NCI-H146 treated with DMSO at 0.1 percent for 48 hours (cell line): ENCODE data around the gene KLHL10.
"Not testable (repeated sequence)": the region's sequence is repeated elsewhere in the genome, so short reads cannot be mapped to it uniquely, and the experiment has no call there.

Experiments used
- DNase-seq: peaks from one replicate; lab custom pipeline; 2025; ENCODE audit not compliant: unreplicated experiment; lab: John Stamatoyannopoulos, UW

KLHL10 gene

DNA sequence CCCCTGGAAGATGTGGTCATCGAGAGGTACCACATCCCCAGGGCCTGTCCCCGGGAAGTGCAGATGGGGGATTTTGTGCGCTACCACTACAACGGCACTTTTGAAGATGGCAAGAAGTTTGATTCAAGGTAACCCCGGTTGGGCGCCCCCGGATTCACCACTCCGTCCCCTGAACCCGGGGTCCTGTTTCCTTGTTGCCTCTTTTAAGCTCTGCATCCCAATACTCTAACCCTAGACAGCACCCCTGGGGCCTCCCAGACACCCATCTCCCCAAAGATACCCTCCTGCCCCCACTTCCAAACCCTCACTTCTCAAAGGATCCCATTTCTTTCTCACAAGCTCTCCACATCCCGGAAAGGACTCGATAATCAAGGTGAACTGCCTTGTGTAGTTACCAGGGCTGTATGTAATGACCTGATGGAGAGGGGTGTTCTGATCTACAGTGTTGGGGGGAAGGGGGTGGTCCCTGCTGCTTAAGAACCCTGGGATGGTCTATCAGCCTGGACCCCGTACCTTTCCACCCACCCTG, 24.4 kb upstream of the KLHL10 start:
- DNase-seq: no peak

DNA sequence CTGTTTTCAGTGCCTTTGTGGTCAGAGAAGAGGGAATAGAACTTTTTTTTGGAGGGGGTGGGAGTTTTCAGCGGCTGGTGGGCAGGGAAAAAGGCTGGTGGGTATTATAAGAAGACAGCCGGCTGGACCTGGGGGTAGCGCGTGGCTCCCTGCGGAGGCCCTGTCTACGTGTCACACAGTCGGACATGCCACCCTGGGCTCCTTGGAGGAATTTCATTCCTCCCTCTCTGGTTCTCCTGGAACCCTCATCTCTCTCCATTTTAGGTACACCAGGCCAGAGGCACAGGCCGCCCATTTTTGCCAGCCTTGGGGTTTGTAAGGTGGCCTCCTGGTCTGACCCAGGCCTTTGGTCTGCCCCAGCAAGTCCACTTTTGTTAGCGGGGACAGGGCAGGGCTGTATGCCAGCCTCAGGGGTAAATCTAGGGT, 23.9 kb upstream of the KLHL10 start:
- DNase-seq: no peak

DNA sequence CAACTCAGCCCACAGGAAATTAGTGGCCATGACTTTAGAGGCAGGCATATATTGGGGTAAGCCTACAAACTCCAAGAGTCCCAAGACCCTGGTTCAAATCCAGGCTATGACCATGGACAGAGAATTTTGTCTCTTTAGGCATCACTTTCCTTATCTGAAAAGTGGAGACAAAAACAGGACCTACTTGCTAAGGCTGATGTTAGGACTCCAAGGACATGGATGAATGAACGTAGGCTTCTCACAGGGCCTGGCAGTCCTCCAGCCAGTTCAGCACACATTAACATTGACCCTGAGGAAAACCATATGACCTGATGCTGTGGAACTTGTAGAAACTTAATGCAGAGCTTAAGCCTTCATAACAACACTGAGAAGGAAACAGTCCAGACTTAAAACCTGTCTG, 23.4 kb upstream of the KLHL10 start:
- DNase-seq: no peak

DNA sequence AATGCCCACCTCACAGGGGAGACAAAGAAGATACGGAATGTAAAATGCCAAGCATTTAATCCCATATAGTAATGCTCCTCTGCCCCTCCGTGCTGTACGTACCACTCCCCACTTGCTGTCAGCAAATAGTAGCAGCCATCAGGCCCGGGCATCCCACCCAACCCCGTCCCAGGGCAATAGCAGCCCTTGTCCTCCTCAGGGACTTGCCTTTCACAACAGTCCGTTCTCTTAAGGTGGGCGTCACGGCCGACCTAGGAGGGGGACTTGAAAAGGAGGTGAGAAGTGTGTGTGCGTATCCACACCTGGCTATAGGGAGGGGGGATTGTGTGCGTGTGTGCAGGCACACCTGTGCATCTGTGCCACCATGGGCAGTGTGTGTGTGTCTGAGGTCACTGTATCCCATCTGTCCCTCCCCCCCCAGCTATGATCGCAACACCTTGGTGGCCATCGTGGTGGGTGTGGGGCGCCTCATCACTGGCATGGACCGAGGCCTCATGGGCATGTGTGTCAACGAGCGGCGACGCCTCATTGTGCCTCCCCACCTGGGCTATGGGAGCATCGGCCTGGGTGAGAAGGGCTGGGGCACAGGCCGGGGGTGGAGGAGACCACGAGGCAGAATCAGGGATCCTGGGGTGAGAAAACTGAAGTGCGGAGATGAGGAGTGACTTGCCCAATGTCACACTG, 20.8 kb upstream of the KLHL10 start:
- DNase-seq: no peak

DNA sequence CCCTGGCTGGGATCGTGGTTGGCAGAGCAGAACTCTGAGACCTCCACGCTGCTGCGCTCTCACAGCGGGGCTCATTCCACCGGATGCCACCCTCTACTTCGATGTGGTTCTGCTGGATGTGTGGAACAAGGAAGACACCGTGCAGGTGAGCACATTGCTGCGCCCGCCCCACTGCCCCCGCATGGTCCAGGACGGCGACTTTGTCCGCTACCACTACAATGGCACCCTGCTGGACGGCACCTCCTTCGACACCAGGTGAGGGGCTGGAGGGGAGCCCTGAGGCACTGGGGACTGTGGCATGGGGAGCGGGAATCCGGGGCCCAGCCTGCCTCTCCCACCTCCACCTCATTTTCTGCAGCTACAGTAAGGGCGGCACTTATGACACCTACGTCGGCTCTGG, 19.6 kb upstream of the KLHL10 start:
- DNase-seq: no peak

DNA sequence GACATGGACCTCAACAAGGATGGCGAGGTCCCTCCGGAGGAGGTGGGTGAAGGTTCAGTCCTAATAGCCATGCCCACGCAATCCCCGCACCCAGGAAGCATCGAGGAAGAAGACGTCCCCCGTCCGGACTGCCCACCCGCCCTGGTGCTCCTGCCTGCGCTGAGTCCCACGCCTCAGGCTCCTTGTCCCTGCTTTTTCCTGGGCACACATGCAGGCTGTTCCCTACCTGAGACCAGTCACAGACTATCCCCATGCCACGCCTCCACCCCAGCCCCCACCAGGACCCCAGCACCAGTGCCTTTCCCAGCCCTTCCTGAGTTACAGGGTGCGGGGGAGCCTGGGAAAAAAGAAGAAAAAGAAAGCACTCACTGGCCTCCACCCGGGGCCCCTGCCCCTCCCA, 15.8 kb upstream of the KLHL10 start:
- DNase-seq: no peak

DNA sequence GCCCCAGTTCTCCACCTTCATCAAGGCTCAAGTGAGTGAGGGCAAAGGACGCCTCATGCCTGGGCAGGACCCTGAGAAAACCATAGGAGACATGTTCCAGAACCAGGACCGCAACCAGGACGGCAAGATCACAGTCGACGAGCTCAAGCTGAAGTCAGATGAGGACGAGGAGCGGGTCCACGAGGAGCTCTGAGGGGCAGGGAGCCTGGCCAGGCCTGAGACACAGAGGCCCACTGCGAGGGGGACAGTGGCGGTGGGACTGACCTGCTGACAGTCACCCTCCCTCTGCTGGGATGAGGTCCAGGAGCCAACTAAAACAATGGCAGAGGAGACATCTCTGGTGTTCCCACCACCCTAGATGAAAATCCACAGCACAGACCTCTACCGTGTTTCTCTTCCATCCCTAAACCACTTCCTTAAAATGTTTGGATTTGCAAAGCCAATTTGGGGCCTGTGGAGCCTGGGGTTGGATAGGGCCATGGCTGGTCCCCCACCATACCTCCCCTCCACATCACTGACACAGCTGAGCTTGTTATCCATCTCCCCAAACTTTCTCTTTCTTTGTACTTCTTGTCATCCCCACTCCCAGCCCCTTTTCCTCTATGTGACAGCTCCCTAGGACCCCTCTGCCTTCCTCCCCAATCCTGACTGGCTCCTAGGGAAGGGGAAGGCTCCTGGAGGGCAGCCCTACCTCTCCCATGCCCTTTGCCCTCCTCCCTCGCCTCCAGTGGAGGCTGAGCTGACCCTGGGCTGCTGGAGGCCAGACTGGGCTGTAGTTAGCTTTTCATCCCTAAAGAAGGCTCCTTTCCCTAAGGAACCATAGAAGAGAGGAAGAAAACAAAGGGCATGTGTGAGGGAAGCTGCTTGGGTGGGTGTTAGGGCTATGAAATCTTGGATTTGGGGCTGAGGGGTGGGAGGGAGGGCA, 15.1 kb upstream of the KLHL10 start:
- no peak for DNase-seq

DNA sequence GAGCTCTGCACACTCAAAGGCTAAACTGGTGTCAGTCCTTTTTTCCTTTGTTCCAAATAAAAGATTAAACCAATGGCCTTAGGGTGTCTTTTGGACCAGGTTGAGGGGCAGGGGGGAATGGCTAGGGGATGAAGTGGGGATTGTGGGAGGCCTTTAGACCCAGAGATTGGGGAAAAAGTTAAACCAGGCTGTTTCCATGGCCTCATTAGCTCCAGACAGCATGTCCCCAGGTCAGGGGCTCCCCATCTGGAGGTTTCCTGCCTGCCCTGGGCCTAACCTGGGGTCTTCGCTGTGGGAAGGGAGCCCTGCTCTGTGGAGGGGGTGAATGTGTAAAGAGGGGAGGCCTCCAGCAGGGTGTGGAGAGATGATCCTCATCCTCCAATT, 14.5 kb upstream of the KLHL10 start:
- no peak for DNase-seq

DNA sequence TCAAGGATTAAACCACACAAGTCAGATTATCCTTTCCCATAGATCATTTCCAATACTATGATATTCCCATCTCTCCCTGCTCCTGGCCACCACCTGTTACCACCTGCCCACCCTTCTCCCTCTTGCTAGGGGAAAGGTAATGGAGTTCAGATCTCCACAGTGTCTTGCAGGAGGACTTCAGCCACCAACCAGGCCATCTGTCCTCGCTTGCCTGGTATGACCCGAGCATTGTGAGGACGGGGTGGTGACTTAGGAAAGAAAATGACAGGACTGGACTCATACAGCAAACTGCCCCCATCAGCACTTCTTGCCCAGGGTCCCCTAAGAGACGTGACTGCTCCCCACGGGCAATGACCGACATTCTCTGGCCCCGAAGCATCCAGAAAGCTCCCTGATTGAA, 14.0 kb upstream of the KLHL10 start:
- no peak for DNase-seq

DNA sequence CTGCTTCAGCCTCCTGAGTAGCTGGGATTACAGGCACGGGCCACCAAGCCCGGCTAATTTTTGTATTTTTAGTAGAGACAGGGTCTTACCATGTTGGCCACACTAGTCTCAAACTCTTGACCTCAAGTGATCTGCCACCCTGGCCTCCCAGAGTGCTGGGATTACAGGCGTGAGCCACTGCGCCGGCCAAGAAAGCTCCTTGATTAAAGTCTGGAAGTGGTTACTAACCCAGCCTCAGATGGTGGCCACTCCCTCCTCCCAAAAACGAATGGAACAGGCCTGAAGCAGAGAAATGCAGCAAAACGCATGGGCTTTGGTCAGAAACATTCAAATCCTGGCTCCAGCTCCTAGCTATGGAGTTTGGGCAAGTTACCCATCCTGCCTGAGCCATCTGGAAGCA, 13.5 kb upstream of the KLHL10 start:
- no peak for DNase-seq

DNA sequence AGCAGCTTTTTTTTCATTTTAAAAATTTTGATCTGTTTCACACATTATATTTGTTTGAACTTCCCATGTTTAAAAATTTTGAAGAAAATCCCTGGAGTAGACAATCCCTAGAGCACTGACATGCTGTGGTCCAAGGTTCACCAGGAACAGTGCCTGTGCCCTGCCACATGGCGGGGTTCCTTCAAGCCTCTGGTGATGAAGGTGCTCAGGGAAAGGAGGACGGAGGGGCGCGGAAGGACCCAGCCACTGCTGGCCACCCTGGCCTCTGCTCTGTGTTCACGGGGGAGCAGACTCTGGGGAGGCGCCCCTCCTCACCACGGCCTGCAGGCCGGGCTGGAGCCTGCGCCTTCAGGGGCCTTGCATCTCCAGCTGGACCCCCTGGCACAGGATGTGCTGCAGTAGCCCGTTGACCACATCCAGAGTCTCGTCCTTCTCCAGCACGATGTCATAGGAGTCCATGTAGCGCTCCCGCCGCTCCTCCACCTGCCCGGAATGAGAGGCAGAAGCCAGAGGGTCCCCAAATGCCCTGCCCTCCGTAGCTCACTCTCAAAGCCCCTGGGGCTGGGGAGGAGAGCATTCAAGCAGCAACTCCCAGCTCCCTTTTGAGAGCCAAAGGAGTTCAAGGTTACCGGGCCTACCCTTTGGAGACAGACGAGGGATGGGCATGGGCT, 12.3 kb upstream of the KLHL10 start:
- no peak for DNase-seq

DNA sequence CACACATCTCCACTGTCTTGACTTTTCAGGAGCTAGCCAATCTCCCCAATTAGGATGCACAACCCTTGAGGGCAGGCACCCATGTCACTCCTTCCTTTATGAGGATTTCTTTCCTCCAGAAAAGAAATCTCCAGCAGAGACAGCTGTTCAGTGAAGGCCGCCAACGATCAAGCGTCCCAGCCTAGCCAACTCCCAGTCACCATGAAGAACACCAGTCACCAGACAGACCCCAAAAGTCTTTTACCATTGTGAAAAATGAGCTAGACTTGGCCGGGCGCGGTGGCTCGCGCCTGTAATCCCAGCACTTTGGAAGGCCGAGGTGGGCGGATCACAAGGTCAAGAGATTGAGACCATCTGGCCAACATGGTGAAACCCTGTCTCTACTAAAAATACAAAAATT, 7.7 kb upstream of the KLHL10 start:
- not testable (repeated sequence) for DNase-seq

DNA sequence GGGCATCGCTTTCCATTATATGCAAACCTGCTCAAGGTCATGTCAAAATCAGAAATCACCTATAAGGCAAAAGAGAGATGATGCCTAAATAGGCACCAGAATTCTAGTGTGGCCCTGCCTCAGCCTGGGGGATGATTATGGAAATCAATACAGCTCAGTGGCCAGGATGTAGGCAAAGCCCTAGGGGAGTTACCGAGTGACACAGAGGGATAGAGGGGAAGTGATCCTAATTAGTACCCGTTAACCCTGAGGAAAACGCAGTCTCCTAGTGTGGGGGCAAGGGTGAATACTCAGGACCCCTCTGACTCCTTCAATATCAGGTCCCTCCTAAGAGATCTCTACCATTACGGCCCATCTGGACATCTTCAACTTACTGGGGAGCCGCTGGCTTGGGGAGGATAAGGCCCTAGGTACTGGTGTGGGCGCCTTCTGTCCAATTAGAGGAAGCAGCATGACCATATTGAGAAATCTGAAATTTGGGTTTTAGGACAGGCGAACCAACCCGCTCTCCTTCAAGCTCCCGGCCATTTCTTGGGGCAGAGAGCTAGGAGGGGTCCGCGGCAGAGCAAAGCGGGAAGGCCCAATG, 2.3 kb upstream of the KLHL10 start:
- DNase-seq: no peak

DNA sequence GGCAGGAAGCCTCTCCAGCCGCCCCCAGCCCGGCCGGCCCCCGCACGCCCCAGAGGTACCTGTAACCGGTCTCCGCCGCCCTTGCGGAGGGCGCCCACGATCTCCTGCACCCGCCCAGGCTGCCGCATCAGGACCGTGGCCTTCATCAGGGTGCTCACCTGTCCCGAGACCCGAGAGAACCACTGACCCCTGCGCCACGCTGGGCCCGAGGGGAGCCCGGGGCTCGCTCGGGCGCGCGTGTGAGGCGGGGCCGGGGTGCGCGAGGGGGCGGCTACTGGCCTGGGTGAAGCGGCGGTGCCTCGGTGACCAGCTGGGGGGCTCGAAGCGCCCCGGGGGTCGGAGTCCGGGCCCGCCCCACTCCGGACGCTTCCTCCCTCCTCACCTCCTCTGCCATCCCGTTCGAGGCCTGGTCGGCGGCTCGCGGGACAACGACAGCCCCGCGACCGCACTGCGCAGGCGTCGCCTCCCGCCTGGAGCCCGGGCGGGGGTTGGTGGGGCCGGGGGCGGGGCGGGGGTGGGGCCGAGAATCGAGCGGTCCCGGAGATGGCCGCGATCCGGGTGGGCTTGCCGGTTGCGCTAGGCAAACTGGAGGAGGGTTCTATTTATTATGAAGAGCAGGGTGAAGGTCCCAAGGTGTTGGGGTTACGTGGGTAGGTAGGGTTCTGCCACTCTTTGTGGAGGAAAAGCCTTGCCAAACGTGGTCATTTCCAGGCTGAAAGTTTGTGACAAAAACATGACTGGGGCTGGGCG, 1.6 kb upstream of the KLHL10 start, which contains the start of gene NT5C3B:
Gene NT5C3B, minus strand, starts transcription at position 433 of the 750 bp plus-strand sequence. Its CDS starts 39 bp downstream, at position 394.
- peak; percentile 3 for DNase-seq

DNA sequence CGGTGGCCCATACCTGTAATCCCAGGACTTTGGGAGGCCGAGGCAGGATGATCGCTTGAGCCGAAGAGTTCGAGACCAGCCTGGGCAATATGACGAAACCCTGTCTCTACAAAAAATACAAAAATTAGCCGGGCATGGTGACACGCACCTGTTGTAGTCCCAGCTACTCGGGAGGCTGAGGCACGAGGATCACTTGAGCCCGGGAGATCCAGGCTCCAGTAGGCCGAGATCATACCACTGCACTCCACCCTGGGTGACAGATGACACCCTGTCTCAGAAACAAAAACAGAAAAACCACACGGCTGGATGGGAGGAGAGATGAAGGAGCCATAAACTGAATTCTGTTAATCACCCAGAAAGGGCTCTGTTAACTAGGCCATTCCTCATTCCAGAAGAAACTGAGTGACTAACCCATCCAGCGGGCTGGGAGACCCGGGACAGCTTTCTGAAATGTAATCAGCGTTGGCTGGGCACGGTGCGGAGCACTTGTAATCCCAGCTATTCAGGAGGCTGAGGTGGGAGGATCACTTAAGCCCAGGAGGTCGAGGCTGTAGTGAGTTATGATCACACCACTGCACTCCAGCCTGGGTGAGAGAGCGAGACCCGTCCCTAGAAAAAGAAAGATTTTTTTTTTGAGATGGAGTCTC, 952 bp upstream of the KLHL10 start:
- DNase-seq: no peak

DNA sequence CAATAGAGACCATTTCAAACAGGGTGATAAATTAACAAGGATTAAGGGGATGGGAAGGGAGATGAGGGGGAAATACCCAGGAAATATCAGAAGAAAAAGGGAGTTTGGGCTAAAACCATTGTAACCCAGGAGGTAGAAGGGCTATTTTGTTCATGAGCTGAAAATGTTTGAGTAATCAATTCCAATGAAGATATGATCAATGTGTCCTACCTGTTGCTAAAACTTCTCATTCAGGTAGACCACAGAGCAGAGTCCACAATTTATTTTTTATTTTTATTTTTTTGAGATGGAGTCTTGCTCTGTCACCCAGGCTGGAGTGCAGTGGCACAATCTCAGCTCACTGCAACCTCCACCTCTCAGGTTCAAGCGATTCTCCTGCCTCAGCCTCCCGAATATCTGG, 1.8 kb downstream of the KLHL10 start:
- DNase-seq: not testable (repeated sequence)

DNA sequence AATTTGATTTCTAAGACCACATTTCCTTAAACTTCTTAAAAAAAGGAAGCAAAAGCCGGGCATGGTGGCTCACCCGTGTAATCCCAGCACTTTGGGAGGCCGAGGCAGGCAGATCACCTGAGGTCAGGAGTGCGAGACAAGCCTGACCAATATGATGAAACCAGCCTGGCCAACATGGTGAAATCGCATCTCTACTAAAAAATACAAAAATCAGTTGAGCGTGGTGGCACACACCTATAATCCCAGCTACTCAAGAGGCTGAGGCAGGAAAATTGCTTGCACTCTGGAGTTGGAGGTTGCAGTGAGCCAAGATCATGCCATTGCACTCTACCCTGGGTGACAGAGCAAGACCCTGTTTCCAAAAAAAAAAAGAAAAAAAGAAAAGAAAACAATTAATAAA, 3.2 kb downstream of the KLHL10 start:
- not testable (repeated sequence) for DNase-seq

DNA sequence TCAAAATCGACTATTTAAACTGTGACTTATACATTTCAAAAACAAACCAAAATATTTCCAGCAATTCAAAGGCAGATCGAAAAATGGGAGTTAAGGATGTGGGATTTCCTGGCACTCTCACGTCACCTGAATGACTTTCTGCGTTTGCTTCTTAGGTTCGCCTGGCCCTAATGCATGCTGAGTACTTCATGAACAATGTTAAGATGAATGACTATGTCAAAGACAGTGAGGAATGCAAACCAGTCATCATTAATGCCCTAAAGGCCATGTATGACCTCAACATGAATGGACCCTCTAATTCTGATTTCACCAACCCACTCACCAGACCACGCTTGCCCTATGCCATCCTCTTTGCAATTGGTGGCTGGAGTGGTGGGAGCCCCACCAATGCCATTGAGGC, 7.3 kb downstream of the KLHL10 start:
- no peak for DNase-seq

DNA sequence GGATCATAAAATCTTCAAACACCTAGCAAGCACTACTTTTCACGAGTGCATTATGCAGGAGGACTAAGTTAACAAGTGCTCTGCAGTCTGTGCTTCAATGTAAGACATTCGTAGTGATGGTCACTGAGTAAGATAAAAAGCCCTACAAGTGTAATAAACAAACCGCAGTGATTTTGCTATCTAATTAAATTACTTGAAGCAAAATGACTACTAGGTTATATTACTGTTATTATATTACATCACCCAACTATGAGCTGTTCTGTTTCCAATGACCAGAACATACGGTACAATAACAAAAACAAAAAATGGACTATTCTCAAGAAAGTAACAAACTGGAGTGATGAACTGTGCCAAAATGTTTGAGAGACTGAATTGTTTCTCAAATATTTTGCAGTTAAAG, 11.2 kb downstream of the KLHL10 start:
- no peak for DNase-seq
